HG02943 (cell line): ENCODE data around the gene PUM1.
"Not testable (repeated sequence)": the region's sequence is repeated elsewhere in the genome, so short reads cannot be mapped to it uniquely, and the experiment has no call there.

Source experiments
- ATAC-seq: cut with Tn5 transposase; IDR thresholded peaks from one replicate; pipeline ENCODE4 v1.9.1; 2021; ENCODE audit warnings: mild to moderate bottlenecking, low read depth, moderate library complexity; ENCODE audit not compliant: unreplicated experiment

Gene PUM1

DNA sequence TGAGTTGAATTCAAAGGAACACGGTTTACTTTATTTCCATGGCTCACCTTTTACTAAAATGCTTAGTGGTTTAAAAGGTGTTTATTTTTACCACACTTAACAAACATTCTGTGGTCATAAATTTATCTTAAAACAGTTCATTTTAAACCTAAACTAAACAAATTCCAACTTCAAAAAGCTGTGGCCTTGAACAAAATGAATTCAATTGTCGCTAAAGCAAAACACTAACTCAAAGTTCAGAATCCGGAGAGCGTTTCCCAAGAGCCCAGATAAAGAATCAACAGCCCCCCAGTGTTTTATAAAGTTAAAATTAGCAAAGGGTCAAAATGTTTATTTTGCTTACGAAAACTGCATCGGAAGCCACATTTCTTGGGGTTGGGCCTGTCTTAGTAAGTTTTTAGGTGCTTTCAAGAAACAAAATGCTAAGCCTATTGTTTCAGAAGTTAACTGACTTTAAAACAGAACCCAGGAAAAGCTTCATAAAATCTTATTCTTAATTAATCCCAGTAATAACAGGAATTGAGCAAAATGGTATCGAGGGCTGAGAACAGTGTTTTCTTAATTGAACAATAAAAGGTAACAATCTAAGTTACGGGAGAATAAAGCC is 1.3 kb downstream of the PUM1 start:
- ATAC-seq, result no peak

- no peak for ATAC-seq
Observed at GRCh38 chr1:31063631-31064030, 1.9 kb downstream of the PUM1 start.

GRCh38 chr1:31062867-31063380 is 2.6 kb downstream of the PUM1 start:
- ATAC-seq, result no peak

DNA sequence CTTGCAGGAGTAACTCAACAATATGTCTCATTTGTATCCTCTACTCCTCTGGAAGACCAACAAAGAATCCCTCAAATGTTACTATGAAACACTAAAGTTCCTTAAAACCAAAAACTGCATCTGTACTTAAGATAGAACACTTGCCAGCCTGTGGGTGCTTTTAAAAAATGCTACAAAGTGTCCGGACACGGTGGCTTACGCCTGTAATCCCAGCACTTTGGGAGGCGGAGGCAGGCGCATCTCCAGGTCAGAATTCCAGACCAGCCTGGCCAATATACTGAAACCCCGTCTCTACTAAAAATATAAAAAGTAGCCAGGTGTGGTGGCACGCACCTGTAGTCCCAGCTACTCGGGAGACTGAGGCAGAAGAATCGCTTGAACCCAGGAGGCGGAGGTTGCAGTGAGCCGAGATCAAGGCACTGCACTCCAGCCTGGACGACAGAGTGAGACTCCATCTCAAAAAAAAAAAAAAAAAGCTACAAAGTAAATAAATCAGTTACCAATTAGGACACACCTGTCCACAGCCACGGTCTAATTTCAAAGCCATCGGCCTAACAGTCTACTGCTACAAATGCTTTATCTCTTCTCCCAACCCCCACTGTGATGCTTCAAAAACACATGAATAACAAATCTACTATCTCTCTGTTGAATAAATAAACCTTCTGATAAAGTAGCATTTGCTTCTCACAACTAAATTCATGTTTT is 3.2 kb downstream of the PUM1 start:
- ATAC-seq, result not testable (repeated sequence)

DNA sequence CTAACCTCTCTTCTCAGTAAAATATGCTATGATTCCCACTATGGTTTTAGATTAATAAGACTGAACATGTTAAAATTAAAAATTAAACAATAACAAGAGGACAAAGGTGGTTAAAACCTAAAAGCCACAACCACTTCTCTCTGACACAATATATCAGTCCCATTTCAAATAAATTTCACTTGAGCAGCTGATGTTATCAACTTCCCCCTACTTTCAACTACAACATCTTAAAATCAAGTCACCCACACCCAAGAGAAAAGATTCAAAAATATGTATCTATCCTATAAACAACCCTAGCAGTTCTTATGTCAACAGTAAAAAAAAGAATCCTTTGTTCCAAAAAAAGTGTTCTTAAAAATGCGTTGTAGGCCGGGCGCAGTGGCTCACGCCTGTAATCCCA is 7.5 kb downstream of the PUM1 start:
- ATAC-seq, result no peak

DNA sequence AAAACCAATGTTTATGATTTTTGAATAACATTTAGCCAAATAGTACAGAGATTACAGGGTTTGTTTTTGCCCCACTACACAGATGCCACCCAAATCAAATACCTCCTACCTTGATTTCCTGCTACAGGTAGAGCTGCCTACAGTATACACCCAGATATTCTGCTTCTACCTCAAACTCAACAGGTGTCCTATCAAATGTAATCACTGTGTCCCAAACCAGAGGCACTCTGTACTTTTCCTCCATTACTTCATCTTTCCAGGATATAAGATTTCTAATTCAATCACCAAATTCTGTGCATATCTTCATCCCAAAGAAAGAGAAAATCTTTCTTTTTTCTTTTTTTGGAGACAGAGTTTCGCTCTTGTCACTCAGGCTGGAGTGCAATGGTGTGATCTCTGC is 9.6 kb downstream of the PUM1 start:
- ATAC-seq, result no peak

GRCh38 chr1:31055501-31055900 is 10.0 kb downstream of the PUM1 start:
- ATAC-seq, result no peak

- ATAC-seq, result no peak
Observed at GRCh38 chr1:31054958-31055481, 10.5 kb downstream of the PUM1 start.

DNA sequence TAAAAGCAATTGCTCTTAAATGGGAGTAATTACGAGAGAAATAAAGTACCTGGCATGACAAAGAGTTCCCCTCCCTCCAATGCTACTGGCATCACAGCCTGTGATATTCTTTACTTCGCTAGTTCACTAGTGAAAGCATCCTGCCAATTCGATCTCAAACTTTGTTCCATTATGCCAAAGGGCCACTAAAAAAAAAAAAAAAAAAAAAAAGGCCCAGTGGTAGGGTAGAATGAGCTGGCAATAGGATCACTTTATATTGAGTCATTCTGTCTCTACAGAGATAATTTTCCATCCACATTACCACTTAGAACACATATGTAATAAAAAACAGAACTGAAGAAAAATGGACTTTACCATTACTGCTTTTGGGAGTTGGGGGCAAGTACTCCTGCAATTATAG is 11.2 kb downstream of the PUM1 start:
- ATAC-seq, result no peak

- ATAC-seq, result not testable (repeated sequence)
Observed at GRCh38 chr1:31052613-31053012, 12.9 kb downstream of the PUM1 start.

- ATAC-seq, result no peak
Observed at GRCh38 chr1:31051611-31052010, 13.9 kb downstream of the PUM1 start.

GRCh38 chr1:31047507-31047906 is 18.0 kb downstream of the PUM1 start:
- ATAC-seq, result not testable (repeated sequence)

- no peak for ATAC-seq
Observed at GRCh38 chr1:31043631-31044030, 21.9 kb downstream of the PUM1 start.

- ATAC-seq, result no peak
Observed at GRCh38 chr1:31042656-31043055, 22.9 kb downstream of the PUM1 start.

GRCh38 chr1:31041529-31041928 is 24.0 kb downstream of the PUM1 start:
- ATAC-seq, result no peak

DNA sequence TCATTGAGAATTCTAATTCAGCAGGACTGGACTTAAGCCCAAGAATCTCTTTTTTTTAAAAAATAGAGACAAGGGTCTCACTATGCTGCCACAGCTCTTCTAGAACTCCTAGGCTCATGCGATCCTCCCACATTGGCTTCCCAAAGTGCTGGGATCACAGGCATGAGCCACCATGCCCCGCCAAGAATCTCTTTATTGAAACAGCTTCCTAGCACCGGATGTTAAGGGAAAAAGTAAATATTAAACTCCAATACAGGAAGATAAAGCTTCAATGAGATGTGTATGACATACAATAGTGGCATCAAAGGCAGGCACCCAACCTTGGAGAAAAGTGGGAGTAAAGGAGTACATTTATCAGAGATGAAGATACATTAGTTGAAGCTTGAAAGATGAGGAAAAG is 25.5 kb downstream of the PUM1 start:
- ATAC-seq, result no peak

- ATAC-seq, result not testable (repeated sequence)
Observed at GRCh38 chr1:31038935-31039334, 26.6 kb downstream of the PUM1 start.

DNA sequence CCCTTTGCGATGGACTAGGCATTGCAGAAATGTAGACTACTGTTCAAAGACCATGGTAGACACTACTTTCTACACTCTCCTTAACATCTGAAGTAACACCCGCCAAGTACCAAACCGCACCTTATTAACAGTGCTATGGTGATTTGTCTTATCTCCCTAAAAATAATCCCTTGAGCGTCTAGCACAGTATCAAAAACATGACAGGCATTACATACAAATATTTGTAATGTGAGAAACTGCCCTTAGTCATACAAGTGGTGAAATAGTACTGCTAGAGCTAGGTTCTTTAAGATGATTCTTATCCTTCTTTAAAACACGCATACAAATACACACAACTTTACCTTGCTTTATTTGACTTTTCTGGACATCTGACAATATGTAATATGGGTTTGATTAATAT is 27.2 kb downstream of the PUM1 start:
- no peak for ATAC-seq

- no peak for ATAC-seq
Observed at GRCh38 chr1:31036749-31037500, 28.6 kb downstream of the PUM1 start.

- ATAC-seq, result no peak
Observed at GRCh38 chr1:31033598-31033997, 31.9 kb downstream of the PUM1 start.

GRCh38 chr1:31032266-31032665 is 33.3 kb downstream of the PUM1 start:
- no peak for ATAC-seq
